ENCODE data around the gene MARCO. TPM values are rescaled to one million over a fixed set of nuclear protein-coding genes. Genes with fewer than 3 reads are reported as not detected.

Gene MARCO
- total and polyA plus RNA-seq, 2 of the 8 experiments (the other 6 are each of a cell fraction or from before 2014, with no cell fraction given) = not detected

- ChIA-PET POLR2A (ENCODE audit: partially characterized antibody) (no interaction called here), CTCF (ENCODE audit: partially characterized antibody) (interaction anchor here (1.4 to 2.7 kb wide), 2 partner anchors 126 to 127 kb away, joined by 6 to 12 read pairs; no protein-coding TSS in a partner anchor)
- H4K20me1 ChIP-seq (replicated peaks in 1 of 2; ENCODE audit: control insufficient read depth in 1 of 2, insufficient read depth in 2 of 2, low read length in 2 of 2) = no peaks in the 10 kb centered on the region
- no peak overlapping the region for H4K91ac ChIP-seq (replicated peaks; ENCODE audit: insufficient read length, low read length)
- H2BK12ac ChIP-seq (ENCODE audit: low read depth, low read length) = no peak overlapping the region
- H3K27me3 ChIP-seq (replicated peaks in 1 of 4; ENCODE audit: control insufficient read depth in 3 of 4, extremely low read depth in 1 of 4, insufficient read depth in 3 of 4, low read length in 3 of 4) = peaks cover 0 to 4% (median 3%) of the 10 kb centered on the region in 4 experiments; a peak in 5 of 7 replicates
- no peak overlapping the region for H4K5ac ChIP-seq (ENCODE audit: insufficient read length, low read depth, low read length)
- WGBS, 2 experiments (ENCODE audit: extremely low coverage in 1 of 2, insufficient coverage in 1 of 2, insufficient read length in 1 of 2, insufficient replicate concordance in 2 of 2, low coverage in 1 of 2, low lambda C conversion rate in 2 of 2, missing lambda C conversion rate in 1 of 2) = 83% methylated on average over 3 of the region's 3 CpGs; no CpG with 5 or more reads in 1 of the 2 experiments
- no peak overlapping the region for H4K8ac ChIP-seq (ENCODE audit: extremely low read depth, insufficient read depth, low read length)
- no peak overlapping the region for H3K4me2 ChIP-seq (ENCODE audit: insufficient read depth in 1 of 2, low read depth in 2 of 2, low read length in 2 of 2)
- H3K23ac ChIP-seq (ENCODE audit: insufficient read length) = no peak overlapping the region
- FAIRE-seq (no peak), DNase-seq (ENCODE audit: low read depth in 1 of 2, low spot score in 2 of 2) (no peak)
- H2AK5ac ChIP-seq (ENCODE audit: low read depth, low read length) = no peak overlapping the region
- no peaks in the 10 kb centered on the region for H3K23me2 ChIP-seq (ENCODE audit: low read depth, low read length)
- no peak overlapping the region for H2AFZ ChIP-seq (ENCODE audit: low read length)
- no peaks in the 10 kb centered on the region for H3K79me1 ChIP-seq (ENCODE audit: low read depth, low read length)
- H2BK120ac ChIP-seq (replicated peaks; ENCODE audit: low read depth, low read length) = no peak overlapping the region
- no peaks in the 10 kb centered on the region for H3K79me2 ChIP-seq (ENCODE audit: control insufficient read depth in 1 of 2, insufficient read depth in 2 of 2, low read length in 2 of 2)
- peaks cover 11 to 12% of the 10 kb centered on the region in 2 experiments for H3K9me3 ChIP-seq (ENCODE audit: insufficient read depth in 2 of 2, low read depth in 1 of 2, low read length in 1 of 2)
- no peak overlapping the region for H3K9ac ChIP-seq (replicated peaks in 1 of 4; ENCODE audit: extremely low read depth in 1 of 4, low read depth in 3 of 4, low read length in 3 of 4)
- H2BK5ac ChIP-seq (ENCODE audit: low read depth, low read length) = no peak overlapping the region
- H3K14ac ChIP-seq (ENCODE audit: insufficient read length) = no peak overlapping the region
- no peaks in the 10 kb centered on the region for H3K36me3 ChIP-seq (ENCODE audit: control insufficient read depth in 2 of 4, insufficient read depth in 4 of 4, low read length in 3 of 4)
- no peak overlapping the region for H3K27ac ChIP-seq (ENCODE audit: low read depth, low read length)
- TF ChIP-seq ZNF274 (IDR thresholded peaks at IDR 0.05; ENCODE audit: borderline replicate concordance, extremely low read depth, low read length) = no peak
- no peak for TF ChIP-seq RBBP5 (IDR thresholded peaks at IDR 0.05; ENCODE audit: borderline replicate concordance, low read depth, low read length)
- no peak overlapping the region for H2BK15ac ChIP-seq (ENCODE audit: low read length)
- no peak overlapping the region for H3K18ac ChIP-seq (ENCODE audit: extremely low read depth, low read length)
- no peak overlapping the region for H2BK20ac ChIP-seq (ENCODE audit: low read length)
- no peak overlapping the region for H3K56ac ChIP-seq (replicated peaks; ENCODE audit: insufficient read length, low read depth, low read length)
- H3K4me3 ChIP-seq (ENCODE audit: extremely low read depth in 1 of 4, insufficient read depth in 2 of 4, low read depth in 3 of 4, low read length in 4 of 4) = no peak overlapping the region
- H3K4ac ChIP-seq (replicated peaks; ENCODE audit: insufficient read length, low read depth, low read length) = no peak overlapping the region
- H3K4me1 ChIP-seq (replicated peaks in 1 of 4; ENCODE audit: control insufficient read depth in 3 of 4, insufficient read depth in 4 of 4, low read length in 3 of 4) = peaks cover 0 to 2% (median 0%) of the 10 kb centered on the region in 4 experiments; a peak in 4 of 7 replicates
Observed at GRCh38 chr2:119009110-119009509, 67.1 kb downstream of the MARCO start.

Measured in H1 (cell line).